Measurements from ENCODE around the gene MACROD2.
"Not testable (repeated sequence)": the region's sequence is repeated elsewhere in the genome, so short reads cannot be mapped to it uniquely, and the experiment has no call there.

The MACROD2 gene

GRCh38 chr20:15537200-15537599 is 1541.9 kb downstream of the MACROD2 start:
- DNase-seq (ENCODE audit: low read depth in 4 of 4, low spot score in 1 of 4): not testable (repeated sequence)

GRCh38 chr20:15542655-15543054 is 1547.3 kb downstream of the MACROD2 start:
- DNase-seq (ENCODE audit: low read depth in 4 of 4, low spot score in 1 of 4): no peak

DNA sequence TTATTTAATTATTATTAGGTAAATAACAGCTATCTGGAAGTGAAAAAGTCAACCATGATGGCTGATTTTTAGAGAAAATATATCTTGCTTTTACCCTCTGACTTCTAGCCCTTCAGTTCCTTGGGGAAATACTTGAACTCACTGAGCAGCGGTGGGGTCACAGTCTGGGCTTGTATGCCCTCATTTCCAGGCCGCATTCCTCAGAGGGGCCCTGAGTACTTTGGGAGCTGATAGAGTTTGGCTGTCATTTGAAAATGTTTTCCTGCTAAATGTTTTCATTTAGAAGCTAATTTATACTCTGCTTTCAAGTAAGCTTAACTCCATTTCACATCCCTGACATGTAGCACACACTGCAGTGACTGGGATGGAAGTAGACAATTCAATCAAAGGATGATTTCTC is 1549.4 kb downstream of the MACROD2 start:
- no peak for DNase-seq (ENCODE audit: low read depth in 4 of 4, low spot score in 1 of 4)

DNA sequence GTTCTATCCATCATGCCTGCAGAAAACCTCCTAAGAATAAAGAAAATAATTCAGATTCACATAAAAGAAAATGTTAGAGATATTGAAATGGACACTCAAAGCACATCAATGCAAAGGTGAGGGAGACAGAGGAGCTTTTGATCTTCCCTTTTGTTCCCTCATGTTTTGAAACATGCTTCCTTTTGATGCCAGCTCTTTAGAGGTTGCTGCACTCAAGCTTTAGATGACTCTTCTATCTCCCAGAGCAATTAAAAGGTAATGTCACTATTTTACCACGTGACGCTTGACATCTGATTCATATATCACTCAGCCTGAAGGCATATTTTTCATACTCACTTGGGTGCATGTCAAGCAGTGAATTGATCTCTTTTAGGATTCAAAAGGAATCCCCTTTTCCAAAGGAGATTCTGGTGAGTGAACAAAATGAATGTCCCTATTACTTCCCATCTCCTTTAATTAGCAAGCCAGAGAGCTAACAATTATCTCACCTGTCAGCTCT is 1551.3 kb downstream of the MACROD2 start:
- DNase-seq (ENCODE audit: low read depth in 4 of 4, low spot score in 1 of 4): no peak

DNA sequence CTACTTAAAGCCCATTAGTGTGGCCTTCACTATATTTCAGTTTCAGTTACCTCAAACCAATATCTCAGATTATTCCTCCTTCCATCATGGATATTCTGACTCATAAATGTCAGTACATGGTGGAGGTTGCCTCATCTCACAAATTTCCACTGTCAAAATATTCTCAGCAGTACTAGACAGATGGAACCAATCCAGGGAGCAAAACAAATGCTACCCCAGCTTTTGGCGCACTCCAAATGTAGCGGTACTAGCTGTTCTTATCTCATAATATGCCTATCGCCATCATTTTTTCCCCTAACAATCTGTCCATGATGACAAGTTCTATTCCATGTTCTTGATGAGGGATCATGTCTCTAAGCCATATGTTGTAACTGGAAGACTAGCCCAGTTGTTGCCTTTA is 1551.8 kb downstream of the MACROD2 start:
- DNase-seq (ENCODE audit: low read depth in 4 of 4, low spot score in 1 of 4): no peak

GRCh38 chr20:15550116-15550870 is 1555.0 kb downstream of the MACROD2 start:
- DNase-seq (ENCODE audit: low read depth in 4 of 4, low spot score in 1 of 4): no peak

DNA sequence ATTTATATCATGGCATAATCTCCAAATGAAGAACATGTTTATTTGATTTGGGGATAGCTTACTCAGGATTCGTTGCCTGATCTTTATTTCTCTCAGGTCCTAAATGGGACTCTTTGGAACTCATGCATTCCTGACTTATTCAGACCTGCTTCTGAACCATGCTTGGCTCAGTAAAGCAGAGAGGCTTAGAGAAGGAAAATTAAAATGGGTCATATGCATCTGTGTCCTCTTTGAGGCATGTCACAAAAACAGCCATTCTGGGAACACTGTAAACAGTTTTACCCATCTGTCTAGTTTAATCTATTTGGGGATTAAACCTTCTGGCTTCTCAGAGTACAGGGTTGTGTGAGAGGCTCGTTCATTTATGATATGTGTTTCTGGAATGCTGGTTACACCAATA is 1560.6 kb downstream of the MACROD2 start:
- no peak for DNase-seq (ENCODE audit: low read depth in 4 of 4, low spot score in 1 of 4)

GRCh38 chr20:15556869-15557268 is 1561.6 kb downstream of the MACROD2 start:
- no peak for DNase-seq (ENCODE audit: low read depth in 4 of 4, low spot score in 1 of 4)

GRCh38 chr20:15561070-15561569 is 1565.8 kb downstream of the MACROD2 start:
- no peak for DNase-seq (ENCODE audit: low read depth in 4 of 4, low spot score in 1 of 4)

DNA sequence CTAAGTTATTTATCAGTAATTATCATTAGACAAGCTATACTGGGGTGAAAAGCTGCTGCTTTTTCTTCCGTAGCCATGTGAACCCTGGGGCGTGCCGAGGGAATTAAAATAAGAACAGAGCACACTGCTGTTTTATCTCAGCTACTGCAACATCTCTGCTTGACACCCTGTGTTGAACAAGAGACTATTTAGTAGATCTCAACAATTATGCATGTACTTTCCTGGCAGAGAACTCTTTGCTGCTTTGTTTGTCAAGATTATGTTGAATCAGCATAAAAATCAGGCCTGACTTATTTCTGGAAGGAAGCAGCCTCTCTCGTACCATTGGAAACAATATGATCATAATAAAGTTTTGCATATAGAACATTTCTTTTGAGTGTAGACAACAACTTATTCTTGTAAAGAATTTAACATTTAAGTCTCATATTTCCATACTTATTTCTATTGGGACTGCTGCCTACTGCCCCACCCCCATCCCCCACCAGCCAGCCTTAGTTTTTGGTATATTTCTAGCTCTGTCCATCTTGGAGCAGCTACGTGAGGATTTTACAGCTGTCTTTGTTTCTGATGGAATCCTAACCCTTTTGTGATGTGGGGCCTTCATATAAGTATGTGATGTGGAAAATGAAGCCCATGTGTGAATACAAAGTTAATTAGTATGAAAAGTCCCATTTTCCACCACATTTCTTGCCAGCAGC is 1566.5 kb downstream of the MACROD2 start:
- no peak for DNase-seq (ENCODE audit: low read depth in 4 of 4, low spot score in 1 of 4)

- DNase-seq (ENCODE audit: low read depth in 4 of 4, low spot score in 1 of 4): no peak
Measured at GRCh38 chr20:15563836-15564235, 1568.5 kb downstream of the MACROD2 start.

DNA sequence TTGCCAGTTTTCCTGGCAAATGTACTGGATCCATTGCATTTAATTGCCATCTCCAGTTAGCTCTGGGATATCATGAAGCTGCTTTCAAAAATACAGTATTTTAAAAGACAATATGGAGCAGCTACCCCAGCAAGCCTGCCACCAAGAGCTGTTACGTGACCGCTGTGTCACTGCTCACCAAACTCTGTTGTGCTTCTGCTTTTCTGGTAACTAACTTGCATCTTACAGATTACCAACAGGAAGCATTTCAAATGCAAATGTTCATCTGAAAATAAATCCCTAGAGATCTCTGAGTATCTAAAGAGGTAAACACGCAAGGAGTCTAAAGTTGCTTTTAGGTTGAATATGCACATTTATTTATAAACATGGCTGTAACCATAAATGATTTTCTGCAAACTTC is 1569.7 kb downstream of the MACROD2 start:
- no peak for DNase-seq (ENCODE audit: low read depth in 4 of 4, low spot score in 1 of 4)

GRCh38 chr20:15565786-15566185 is 1570.5 kb downstream of the MACROD2 start:
- DNase-seq (ENCODE audit: low read depth in 4 of 4, low spot score in 1 of 4): no peak

DNA sequence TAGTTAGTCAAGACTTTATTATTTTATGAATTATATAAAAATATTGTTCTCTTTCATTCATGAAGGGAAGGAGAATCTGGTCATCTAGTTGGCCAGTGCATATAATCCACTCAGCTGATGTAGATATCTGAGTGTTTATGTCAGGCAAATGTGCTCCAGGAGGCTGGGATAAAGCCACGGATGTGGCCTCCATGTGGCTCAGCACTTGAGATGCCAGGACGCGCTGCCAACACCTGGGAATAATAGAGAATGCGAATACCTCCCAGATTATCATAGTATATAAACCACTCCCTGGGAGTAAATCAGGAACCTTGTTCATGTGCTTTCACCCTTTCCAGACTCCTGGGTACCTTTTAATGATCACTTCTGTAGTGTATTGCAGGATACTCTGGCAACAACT is 1571.9 kb downstream of the MACROD2 start:
- DNase-seq (ENCODE audit: low read depth in 4 of 4, low spot score in 1 of 4): no peak

DNA sequence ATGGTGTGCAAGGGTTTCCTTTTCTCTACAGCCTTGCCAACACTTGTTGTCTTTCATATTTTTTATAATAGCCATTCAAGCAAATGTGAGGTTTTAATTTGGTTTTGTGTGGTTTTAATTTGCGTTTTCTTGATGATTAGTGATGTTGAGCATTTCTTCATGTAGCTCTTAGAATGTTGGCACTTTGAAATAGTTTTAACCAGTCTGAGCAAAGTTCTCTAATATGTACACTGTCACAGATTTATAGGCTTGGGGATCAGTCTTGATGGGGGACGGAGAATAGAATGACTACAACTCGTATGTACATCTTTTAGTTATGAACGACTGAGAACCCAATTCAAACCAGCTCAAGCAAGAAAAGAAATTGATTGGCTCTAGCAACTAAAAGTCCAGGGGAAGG is 1574.8 kb downstream of the MACROD2 start:
- no peak for DNase-seq (ENCODE audit: low read depth in 4 of 4, low spot score in 1 of 4)

DNA sequence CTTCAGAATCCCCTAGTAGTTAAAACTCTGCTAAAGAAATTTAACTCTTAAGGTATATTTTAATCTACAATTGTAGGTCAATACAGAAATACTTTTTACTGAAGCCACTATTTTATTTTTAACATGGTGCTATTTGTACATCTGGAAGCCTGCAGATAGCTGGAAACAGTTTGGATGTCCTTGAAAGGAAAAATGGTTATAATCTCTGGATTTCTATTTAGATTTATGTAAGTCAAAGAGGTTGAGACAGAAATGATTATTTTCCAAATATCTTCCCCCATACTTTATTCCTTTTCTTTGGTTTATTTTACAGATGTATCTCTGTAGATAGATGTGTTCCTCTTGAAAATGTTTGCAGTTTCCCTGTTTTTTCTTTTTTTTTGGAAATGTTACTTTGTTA is 1575.7 kb downstream of the MACROD2 start:
- no peak for DNase-seq (ENCODE audit: low read depth in 4 of 4, low spot score in 1 of 4)

GRCh38 chr20:15575255-15575654 is 1579.9 kb downstream of the MACROD2 start:
- DNase-seq (ENCODE audit: low read depth in 4 of 4, low spot score in 1 of 4): no peak

GRCh38 chr20:15576411-15576810 is 1581.1 kb downstream of the MACROD2 start:
- DNase-seq (ENCODE audit: low read depth in 4 of 4, low spot score in 1 of 4): no peak

DNA sequence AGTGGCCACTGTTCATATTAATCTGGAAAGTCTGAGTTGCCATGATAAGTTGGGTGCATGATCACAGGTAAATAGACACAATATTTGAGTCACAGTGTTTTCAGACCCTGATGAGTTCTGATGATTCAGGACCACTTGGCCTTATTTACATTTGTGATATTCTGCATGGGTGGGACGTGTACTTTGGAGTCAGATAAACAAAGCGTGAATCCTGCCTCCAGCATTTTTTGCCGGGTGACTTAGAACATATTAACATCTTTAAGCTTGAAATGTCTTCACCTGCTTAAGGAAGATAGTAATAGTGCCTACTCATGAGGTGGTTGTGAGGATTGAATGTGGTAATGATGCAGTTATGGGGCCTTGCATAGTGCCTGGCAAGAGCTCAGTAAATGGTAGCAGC is 1582.8 kb downstream of the MACROD2 start:
- DNase-seq (ENCODE audit: low read depth in 4 of 4, low spot score in 1 of 4): no peak

DNA sequence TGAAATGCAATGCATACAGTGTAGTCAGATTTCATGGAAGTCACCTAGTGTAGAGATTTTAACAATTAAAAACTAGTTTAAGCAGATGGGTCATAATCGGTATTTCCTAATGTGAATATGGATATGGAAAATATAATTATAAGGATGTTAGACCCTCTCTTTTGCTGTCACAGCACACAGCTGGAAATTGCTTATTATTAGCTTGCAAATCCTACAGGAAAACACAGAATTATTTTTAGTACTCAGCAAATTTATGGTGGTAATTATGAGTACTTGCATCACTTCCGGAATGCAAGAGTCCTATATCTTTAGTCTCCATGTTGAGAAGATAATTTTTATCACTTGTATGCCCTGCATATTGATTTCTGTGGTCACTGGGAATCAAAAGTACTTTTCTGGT is 1584.4 kb downstream of the MACROD2 start:
- DNase-seq (ENCODE audit: low read depth in 4 of 4, low spot score in 1 of 4): no peak

- no peak for DNase-seq (ENCODE audit: low read depth in 4 of 4, low spot score in 1 of 4)
Measured at GRCh38 chr20:15582146-15582760, 1586.9 kb downstream of the MACROD2 start.

- DNase-seq (ENCODE audit: low read depth in 4 of 4, low spot score in 1 of 4): no peak
Measured at GRCh38 chr20:15584507-15584906, 1589.2 kb downstream of the MACROD2 start.
